ENCODE results near the gene AGBL4.

AGBL4 gene

DNA sequence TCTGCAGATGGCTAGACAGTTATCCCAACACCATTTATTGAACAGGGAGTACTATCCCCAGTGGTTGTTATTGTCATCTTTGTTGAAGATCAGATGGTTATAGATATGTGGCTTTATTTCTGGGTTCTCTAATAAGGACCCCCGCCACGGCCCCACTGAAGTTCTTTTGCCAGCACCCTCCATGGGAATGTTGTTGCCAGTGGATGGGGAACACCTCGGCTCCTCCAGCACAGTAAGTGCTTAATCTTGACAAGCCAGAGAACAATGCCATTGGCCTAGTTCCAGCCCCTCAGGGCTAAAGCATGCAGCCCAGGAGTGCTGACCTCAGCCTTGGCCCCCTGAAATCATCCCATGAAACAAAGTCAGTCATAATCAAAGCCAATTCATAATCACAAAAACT, 337.6 kb downstream of the AGBL4 start:
- DNase-seq = no peak

DNA sequence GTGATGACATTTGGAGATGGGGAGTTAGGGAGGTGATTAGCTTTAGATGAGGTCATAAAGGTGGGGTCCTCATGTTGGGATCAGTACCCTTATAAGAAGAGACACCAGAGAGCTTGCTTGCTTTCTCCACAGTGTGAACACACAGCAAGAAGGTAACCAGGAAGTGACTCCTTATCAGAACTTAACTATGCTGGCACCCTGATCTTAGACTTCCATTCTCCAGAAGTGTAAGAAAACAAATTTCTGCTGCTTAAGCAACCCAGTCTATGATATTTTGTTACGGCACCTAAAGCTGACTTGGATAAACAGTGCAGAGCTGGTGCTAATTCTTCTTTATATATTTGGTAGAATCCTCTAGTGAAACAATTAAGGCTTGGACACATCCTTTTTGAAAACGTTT, 346.0 kb downstream of the AGBL4 start:
- DNase-seq = no peak

GRCh38 chr1:49651136-49651535, 372.6 kb downstream of the AGBL4 start:
- no peak for DNase-seq

DNA sequence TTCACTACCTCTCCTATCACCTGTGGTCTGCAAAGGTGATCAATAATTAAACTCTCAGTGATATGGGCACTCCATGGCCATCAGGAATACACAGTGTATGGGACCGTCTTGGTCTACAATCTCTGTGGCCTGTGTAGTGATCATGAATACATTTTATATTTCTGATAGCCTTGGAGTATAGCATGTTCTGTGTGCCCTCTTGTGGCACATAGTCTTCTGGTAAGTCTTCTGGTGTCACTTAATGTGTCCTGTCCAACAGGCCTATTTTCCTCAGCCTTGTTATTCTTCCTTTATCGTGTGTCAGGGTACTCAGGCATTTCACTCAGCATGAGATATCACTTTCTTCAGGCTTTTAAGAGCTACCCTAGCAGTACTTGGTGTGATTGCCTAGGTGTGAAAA, 393.6 kb downstream of the AGBL4 start:
- no peak for DNase-seq

DNA sequence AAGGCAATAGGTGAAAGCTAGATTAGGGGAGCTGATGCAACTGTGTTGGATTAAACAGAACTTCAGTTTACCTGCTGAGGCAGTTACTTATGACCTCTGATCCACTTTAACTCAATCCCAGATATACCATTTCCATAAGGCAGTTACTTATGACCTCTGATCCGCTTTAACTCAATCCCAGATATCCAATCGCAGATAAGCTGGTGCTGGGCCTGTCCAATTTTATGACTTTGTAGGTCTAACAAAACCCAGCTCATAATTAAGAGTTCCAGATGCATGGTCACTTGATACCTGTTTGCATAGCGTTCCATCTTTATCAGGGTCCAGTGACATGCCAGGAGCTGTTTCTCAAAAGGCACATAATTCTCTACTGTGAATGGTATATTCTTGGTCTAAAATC, 396.0 kb downstream of the AGBL4 start:
- DNase-seq = no peak

DNA sequence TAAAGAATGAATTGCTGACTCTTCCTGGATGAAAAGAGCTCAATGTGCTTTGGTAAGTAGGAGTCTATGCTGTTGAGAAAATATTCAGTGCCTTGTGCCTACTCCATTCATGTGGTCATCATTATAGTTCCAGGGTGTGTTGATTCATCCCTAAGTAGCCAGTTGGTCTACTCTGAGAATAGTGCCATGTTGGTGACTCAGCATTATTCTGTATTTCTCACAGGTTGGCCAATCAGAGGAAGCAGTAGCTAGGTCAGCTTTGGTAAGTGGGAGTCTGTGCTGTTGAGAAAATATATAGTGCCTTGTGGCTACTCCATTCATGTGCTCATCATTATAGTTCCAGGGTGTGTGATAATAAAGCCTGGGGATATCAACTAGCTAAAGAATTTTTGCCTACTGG, 397.3 kb downstream of the AGBL4 start:
- no peak for DNase-seq

- no peak for DNase-seq
Observed at GRCh38 chr1:49622877-49623276, 400.9 kb downstream of the AGBL4 start.

DNA sequence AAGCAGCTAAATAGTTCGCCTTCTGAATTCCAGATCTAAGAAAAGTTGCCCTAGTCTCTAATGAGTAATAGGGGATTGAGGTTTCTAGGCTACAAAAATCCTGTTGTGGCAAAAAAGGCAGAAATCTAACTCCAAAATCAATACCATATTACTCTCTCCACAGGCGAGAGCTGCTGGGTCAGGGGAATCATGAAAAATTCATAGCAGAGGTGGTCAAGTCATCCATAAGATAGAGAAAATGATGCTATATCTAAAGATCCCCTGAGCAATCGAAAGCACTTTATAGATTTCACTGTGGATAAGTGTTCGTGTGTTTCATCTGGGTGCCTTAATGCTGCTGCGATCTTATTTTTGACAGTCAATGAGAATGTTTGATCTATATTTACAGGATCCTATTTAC, 417.7 kb downstream of the AGBL4 start:
- no peak for DNase-seq

DNA sequence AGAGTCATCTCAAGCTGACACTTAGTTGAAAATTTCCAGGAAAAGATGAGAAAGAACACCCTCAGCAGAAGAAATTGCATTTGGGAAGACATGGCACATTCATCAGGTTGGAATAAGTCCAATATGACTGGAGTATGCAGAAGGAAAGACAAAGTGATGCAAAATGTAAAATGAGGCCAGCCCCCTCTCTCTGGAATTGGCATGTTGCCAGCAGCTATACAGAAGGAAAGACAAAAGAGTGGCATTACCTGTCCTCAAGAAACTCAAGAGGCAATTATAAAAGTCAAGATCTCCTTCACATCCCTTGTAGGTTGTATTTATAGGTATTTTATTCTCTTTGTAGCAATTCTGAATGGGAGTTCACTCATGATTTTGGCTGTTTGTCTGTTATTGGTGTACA, 426.3 kb downstream of the AGBL4 start:
- DNase-seq = no peak

DNA sequence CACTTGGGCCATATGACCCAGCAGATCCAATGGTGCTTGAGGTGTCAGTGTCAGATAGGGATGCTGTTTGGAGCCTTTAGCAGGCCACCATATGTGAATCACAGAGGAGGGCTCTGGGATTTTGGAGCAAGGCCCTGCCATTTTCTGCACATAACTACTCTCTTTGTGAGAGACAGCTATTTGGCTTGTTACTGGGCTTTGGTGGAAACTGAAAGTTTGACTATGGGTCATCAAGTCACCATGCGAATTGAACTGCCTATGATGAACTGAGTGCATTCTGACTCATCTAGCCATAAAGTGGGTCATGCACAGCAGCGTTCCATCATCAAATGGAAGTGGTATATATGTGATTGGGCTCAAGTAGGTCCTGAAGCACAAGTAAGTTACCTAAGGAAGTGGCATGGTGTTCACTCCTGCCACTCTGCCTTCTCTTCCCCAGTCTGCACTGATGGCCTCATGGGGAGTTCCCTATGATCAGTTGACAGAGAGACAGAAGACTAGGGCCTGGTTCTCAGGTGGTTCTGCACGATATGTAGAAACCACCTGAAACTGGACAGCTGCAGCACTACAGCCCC, 447.3 kb downstream of the AGBL4 start:
- DNase-seq = no peak

GRCh38 chr1:49556676-49557234, 467.0 kb downstream of the AGBL4 start:
- no peak for DNase-seq

- DNase-seq = no peak
Observed at GRCh38 chr1:49552101-49552500, 471.7 kb downstream of the AGBL4 start.

DNA sequence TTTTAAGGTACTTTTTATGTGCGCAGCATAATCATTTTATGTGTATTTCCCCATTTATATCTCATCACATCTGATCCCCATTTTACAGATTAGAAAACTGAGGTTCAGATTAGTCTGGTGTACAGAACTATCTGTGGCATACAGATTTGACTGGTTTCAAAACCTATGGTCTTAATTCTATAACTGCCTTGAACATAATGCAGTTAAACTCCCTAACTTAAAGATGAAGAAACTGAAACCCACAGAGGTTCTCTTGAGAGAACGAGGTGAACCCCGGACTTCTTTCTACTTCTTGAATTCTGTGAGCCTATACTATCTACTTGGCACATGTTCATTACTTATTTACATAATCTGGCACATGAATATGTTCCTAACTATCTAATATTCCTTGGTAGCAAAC, 479.1 kb downstream of the AGBL4 start:
- DNase-seq = no peak

- DNase-seq = no peak
Observed at GRCh38 chr1:49541096-49541752, 482.5 kb downstream of the AGBL4 start.

DNA sequence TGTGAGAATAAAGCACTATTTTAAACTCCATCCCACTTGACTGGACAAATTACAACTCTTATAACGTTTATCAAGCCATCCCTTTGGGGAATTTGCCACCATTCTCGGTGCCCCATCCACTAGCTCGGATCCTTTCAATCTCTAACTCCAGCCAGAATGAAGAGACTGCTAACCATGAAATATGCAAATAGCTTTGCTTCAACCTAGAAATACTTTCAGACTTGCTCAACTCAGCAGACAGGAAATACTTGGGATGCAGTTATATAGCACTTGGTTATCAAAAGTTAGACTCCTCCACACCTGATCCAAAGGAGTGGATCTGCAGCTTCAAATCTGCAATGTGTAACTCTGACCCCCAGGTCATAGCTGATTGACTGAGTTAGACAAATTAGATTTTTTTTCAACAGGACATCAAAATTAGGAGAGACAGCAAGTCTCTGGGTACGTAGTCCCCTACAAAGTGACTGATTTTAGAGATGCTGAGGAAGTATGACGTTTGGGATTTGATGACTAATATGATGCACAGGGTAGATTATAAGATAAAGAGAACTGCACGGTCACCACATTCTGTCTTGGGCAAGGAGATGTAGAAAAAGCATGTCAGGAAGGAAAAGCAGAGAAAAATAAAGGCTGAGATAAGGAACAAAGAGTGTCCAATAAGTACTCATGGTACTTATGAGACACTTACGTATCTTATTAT, 496.0 kb downstream of the AGBL4 start:
- DNase-seq = no peak

DNA sequence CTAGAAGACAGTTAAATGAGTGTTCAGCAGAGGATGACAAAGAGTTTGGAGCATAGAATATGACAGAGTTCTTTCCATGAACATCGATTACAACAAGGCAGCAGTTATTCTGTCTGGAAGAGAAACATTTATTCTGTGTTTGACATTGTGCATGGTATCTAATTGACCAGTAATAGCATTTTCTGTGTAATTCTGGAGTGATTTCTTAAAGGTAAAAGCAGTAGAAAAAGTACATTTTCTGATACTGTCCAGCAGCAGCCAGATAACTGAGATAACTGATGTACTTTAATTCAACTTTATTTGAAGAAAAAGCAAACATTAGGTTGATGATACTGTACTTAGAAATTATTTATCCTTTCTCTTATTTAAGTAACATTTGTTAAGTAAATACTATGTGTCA, 497.1 kb downstream of the AGBL4 start:
- DNase-seq = no peak

DNA sequence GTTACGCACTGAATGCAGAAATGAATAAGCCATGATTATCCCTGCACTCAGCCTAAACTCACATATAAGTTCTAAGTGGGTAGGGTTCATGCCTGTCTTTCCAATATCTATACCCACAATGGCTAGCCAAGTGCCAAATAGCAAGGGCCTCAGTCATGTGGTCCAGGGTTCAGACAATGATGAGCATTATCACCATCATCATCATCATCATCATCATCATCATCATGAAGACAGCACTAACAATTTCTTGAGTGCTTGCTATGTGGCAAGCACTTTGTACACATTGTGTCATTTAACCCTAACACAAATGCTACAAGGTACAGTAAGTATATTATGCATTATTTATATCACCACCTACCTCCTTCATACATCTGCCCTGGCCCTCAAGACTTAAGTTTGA, 500.0 kb downstream of the AGBL4 start:
- no peak for DNase-seq

DNA sequence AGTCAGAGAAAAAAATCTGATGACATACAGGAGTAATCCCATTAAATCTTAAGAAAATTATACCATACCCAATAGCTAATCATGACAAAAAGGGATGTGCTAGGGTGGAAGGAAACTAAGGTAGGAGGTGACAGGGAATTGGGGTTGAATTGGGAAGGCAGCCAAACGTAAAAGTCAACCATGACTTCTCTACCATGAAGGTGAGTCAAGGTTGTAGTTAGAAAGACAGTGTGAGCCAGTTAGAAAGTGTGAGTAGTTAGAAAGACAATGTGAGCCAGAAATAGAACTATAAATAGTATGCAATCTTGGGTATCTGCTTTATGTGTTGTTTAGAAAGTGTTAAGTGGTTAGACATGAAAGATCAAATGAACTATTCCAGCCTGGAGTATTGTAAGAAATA, 556.8 kb downstream of the AGBL4 start:
- DNase-seq = no peak

- no peak for DNase-seq
Observed at GRCh38 chr1:49465486-49466185, 558.1 kb downstream of the AGBL4 start.

GRCh38 chr1:49448200-49448599, 575.6 kb downstream of the AGBL4 start:
- no peak for DNase-seq

DNA sequence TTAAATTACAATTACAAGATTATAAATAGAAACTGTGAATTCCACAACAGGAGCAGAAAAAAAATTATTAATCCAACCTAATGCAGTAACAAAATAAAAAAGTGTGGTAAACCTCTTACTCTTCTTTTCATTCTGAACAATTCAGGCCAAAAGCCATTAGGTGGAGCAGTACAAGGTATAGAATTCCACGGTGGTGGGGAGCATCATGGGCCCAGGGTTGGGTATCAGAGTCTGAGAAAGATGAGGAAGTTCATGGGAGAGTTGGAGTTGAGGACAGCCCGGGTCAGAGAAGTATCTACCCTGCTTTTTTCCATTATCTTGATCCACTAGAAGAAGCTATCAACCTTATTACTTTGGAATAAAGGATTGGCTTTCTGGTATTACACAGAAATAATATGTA, 586.9 kb downstream of the AGBL4 start:
- no peak for DNase-seq

DNA sequence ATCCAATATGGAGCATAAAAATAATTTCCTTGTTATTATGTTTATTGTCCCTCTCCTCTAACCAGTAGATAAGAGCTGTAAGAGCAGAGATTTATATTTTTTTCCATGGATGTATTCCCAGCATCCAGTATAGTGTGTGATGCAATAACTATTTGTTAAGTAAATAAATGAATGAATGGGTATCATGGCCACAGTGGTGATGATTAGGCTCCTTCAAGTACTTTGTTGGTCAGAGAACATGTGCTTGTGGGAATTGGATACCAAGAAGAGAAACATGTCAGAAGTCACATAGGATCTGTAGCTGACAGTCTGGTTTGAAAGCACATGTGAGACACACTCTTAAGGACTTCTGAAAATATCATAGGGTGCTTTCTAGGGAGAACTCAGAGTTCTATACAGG, 588.5 kb downstream of the AGBL4 start:
- DNase-seq = no peak

DNA sequence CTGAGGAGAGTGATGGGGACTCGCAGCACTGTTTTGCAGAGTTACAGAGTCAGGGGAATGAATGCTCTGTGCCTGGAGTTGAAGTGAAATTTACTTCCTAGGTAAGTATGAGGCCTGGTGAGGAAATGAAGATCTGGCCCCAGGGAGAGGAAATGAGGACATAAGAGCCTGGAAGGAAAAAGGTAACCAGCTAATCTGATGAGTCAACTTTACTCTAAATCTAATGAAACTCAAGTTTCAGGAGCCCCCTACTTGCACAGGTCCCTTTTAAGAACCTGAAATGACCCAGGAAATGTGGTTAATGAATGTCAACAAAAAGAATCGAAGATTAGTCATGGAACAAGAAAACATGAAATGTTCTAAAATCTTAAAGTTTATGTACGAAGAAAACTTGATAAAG, 599.0 kb downstream of the AGBL4 start:
- DNase-seq = no peak

DNA sequence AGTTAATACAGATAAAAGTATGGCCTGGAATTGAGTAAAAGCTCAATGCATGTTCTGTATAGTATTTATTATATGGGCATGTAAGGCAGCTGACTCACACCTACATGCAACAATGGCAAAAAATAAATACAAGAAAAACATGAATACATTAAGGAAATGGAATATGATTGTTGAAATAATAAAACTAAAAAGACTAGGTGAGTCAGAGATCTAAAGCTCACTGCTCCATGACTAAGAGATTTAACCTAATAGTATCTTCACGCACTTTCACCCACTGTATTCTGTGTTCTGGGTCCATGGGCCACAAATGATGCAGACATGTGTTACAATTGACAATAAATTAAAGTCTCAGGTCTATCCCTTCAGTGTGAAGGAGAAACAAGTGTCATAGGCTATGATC, 607.0 kb downstream of the AGBL4 start:
- DNase-seq = no peak

Measured in hippocampal formation (tissue), 2 donors.